ENCODE data around the gene NRL.

NRL gene

GRCh38 chr14:24098927-24099813, 15.6 kb downstream of the NRL start:
- no peak for DNase-seq (ENCODE audit: insufficient read length, low spot score)
- FAIRE-seq, result no peak
- TF ChIP-seq, protein P1, sequence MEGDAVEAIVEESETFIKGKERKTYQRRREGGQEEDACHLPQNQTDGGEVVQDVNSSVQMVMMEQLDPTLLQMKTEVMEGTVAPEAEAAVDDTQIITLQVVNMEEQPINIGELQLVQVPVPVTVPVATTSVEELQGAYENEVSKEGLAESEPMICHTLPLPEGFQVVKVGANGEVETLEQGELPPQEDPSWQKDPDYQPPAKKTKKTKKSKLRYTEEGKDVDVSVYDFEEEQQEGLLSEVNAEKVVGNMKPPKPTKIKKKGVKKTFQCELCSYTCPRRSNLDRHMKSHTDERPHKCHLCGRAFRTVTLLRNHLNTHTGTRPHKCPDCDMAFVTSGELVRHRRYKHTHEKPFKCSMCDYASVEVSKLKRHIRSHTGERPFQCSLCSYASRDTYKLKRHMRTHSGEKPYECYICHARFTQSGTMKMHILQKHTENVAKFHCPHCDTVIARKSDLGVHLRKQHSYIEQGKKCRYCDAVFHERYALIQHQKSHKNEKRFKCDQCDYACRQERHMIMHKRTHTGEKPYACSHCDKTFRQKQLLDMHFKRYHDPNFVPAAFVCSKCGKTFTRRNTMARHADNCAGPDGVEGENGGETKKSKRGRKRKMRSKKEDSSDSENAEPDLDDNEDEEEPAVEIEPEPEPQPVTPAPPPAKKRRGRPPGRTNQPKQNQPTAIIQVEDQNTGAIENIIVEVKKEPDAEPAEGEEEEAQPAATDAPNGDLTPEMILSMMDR (IDR thresholded peaks at IDR 0.05; ENCODE audit: insufficient read depth, missing control alignments), result no peak

- no peak for FAIRE-seq
- TF ChIP-seq, protein P1 (IDR thresholded peaks at IDR 0.05; ENCODE audit: insufficient read depth, missing control alignments), result no peak
These were observed 16.4 kb downstream of the NRL start for GRCh38 chr14:24098229-24098926.

GRCh38 chr14:24096545-24097181, 18.1 kb downstream of the NRL start:
- FAIRE-seq, result no peak
- DNase-seq (ENCODE audit: insufficient read length, low spot score), result no peak
- TF ChIP-seq, protein P1 (IDR thresholded peaks at IDR 0.05; ENCODE audit: insufficient read depth, missing control alignments), result no peak

More at GRCh38 chr14:24098229-24098926, 16.4 kb downstream of the NRL start:
- no peak for DNase-seq (ENCODE audit: insufficient read length, low spot score)

DNA sequence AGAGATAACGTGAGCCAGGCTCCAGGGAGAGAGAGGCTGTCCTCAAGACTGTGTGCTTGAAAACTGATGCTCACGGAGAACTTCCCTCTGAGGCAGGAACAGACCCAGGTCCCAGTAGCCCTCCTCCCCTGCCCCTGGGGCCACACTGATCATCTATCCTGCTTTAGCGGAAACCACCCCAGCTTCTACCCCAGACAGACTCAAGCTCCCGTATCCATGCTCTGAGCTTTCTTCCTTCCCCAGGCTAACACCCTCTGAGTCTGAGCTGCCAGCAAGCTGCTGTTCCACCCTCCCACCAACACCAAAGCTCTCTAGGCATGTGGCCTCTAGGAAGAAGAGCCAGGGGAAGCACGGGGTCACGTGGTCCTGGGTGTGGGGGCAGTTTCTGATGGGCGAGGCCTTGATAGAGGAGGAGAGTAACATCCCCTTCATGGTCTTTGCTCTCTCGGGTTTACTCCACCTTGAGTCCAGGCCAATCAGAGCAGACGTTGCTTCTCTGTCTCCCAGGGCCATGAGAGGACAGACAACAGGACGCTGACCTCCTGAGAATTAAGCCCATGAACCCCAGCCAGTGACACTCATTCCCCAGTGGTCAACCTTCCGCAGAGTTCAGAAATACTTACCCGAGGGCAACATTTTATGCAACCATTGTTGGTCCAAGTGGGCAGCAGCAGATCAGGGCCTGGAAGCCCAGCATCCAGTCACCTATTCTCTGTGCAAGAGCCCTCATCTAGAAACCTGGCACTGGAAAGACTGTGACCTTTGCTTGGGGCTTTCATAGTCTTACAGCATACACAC, 19.3 kb downstream of the NRL start:
- no peak for DNase-seq (ENCODE audit: insufficient read length, low spot score)
- TF ChIP-seq, protein P1 (IDR thresholded peaks at IDR 0.05; ENCODE audit: insufficient read depth, missing control alignments), result no peak
- FAIRE-seq, result no peak

- FAIRE-seq (no peak), DNase-seq (ENCODE audit: insufficient read length, low spot score) (no peak)
- TF ChIP-seq, protein P1 (IDR thresholded peaks at IDR 0.05; ENCODE audit: insufficient read depth, missing control alignments), result no peak
These were observed 19.9 kb downstream of the NRL start for GRCh38 chr14:24094841-24095270.

GRCh38 chr14:24093901-24094840, 20.6 kb downstream of the NRL start, which contains the start of gene PCK2:
PCK2 (plus strand) TSS chr14:24094311; CDS start chr14:24094406, 95 bp downstream.
- TF ChIP-seq, protein P1 (IDR thresholded peaks at IDR 0.05; ENCODE audit: insufficient read depth, missing control alignments), result no peak
- no peak for FAIRE-seq
- peak; percentile 85 for DNase-seq (ENCODE audit: insufficient read length, low spot score)

All from D721Med (cell line).